G401.6 (cell line): ENCODE data around the gene GRIN3A.

ENCODE experiments used
- FAIRE-seq: peaks from 2 replicates; lab custom pipeline; 2012; peaks lifted over from hg19 to GRCh38; lab: Jason Lieb, UNC

The GRIN3A gene

DNA sequence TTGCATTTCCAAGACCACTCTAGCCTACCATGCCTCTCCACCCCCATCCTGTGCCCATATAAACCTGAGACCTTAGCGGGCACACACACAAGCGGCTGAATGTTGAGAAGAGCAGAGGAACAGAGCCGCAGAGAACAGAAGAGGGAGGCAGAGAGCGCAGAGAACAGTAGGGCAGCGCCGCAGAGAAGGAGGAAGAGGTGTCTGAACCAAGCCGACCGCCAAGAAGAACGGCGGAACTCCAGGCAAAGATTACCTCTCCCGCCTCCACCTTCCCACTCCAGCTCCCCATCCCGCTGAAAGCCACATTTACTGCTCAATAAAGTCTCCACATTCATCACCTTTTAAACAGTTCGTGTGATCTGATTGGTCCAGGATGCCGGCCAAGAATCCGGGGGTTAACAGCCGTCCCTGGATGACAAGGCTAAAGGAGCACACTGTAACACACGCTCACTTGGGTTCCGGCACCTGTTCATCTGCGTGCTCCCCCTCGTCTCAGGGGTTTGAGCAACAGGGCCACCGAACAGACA lies 33.2 kb downstream of the GRIN3A start:
- FAIRE-seq = no peak

DNA sequence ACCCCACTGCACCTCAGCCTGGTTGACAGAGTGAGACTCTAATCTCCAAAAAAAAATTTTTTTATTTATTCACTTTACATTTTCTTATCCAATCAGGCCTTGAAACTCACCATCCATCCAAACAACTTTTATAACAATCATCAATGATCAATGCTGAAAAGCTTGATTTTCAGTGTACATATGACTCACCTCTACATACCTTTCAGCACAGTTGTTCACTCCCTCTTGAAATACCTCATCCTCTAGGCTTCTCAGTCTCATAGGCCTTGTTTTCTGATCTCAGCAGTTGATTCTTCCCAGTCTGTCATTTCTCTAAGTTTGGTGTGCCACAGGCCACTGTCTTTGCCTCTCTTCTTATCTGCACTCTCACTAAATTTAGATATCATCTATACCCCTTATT lies 36.2 kb downstream of the GRIN3A start:
- FAIRE-seq = no peak

DNA sequence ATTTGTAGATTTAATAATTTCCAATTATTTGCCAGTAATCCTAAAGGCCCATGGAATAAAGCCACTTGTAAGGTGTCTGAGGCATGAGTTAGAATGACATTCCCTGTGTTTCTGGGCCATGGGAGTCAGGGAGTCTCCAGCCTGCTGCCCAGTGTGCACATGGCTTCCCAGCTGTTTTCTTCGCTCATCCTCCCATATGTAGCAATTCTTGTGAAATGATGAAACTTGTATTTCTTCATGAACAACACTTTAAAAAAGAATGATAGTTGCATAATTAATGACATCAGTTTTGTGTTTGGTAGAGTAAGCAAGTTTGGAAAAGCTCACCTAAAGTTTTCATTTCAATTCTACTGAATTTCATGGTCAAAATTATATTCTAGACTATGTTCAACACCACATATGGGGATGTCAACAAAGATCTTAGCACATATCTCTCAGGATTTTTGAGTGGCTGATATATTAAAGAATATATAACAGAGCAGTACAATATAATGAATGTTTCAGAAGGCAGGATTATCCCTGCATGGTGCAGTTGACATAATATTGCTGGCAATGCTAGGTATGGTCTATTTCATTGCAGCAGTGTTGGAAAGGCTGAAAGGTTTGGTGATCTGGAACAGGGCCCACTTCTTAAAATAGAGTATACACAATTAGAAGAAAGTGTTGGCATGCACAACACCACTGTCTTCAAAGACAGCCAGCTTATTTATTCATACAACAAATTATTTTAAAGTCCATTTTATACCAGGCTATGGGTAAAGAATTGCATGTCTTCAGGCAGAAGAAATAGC lies 44.7 kb downstream of the GRIN3A start:
- FAIRE-seq = no peak

DNA sequence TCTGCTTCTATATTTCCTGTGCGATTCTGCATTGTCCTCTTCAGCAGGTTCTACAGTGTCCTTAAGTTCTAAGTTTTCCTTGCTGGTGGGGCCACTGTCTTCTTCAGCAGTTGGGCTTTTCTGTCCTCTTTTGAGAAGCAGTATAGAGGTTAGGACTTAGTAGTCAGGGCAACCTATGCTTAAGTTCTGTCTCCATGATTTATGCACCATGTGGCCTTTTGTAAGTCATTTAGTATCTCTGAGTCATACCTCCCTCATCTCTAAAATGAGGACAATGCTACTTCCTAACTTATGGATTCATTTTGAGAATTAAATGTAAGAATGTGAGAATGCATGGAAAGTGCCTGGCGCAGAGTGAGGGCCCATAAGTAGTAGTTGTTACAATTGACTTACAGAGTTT lies 46.8 kb downstream of the GRIN3A start:
- FAIRE-seq = no peak

DNA sequence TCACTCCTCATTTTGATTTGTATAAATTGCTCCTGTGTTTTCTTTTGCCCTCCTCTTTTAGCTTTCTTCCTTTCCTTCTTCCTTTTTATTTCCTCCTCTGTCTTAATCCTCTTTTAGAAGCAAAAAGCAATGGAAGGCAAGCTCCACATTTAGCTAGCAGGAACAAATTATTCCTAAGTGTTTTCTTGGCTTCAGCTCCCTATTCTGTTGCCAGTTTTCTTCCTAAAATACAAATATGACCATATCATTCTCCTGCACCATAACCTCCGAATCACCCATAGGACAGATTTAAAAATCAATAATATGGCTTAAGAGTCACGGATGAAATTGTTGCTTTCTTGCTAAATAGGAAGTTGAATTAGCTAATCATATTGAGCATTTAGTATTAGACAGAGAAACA lies 49.4 kb downstream of the GRIN3A start:
- no peak for FAIRE-seq

DNA sequence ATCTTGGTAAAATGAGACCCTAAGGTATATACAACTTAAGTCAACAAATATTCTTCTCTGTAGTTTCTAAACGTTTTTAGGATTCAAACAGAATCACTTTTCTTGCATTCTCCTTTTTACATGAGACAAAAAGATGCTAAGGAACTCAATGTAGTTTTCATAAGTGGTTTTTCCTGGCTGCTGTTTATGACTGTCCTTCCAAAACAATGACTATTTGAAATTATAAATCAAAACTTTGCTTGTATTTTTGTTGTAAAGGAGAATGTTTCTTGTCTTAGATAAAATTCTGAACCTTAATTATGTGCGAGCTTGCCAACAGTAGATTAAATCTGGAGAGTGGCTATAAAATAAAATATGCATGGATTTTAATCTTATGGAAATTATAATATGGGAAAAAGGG lies 53.8 kb downstream of the GRIN3A start:
- FAIRE-seq = no peak

DNA sequence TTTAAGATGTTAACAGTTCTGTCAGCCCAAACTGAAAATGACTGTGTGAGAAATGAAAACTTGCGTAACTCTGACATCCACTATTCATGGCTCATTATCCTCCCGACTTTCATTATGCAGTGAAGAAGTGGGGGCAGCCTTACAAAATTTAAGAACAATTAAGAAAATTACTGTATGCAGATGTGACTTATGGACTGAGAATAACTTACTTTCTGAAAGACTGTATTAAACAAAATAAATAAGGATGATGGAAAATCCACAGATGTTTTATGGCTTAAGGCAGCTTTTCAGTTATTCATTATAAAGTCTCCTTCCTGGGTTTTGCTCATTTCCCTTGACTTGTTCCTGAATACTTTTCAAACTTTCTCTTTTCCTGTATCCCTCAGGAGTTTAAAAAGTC lies 55.2 kb downstream of the GRIN3A start:
- FAIRE-seq = no peak

DNA sequence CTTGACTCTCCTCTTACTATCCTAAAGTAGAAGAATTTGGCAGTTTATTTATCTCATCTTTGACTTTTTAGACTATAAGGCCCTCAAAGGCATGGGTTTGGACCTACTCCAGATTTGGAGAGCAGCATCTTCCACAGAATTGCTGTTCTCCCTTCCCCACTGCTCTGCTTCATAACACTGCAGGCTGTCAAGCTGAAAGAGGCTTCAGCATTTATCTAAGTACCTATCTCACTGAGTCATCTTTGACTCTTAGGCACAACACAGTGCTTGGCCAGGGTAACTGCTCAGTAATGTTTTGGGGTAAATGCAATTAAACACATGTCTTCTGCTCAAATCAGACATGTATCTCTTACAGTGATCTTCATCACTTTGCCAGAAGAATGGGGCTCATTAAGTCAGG lies 60.6 kb downstream of the GRIN3A start:
- no peak for FAIRE-seq

DNA sequence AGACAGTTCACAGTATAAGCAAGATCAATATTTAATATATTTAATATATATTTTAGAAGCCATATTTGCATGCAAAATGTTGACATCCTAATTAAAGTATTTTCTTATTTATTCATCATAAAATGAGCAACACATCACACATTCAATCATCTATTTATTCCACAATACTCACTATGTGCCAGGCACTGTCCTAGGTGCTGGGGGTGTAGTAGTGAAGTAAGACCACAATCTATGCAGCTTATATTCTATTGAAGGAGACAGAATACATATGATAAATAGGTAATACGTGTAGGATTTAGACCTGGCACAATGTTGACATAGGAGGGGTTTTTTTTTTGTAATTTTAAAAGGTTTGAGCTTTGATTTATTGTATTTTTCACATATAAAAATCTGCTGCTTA lies 63.1 kb downstream of the GRIN3A start:
- no peak for FAIRE-seq

DNA sequence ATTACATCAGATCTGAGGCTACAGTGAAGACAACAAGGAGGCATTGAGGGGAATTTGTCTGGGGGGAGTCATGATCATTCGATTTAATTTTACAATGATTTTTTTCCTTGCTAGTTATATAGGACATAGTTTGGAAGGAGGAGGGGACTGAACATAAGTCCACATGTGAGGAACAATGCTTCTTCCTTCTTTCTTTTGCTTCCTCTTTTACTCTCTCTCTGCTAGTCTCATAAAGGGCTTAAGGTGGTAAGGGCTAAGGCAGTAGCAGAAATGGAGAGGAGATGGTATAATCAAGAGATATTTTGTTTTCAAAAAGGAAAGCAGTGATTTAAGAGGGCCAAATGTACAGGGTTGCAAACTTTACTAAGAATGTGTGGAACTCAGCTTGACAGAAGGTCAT lies 64.3 kb downstream of the GRIN3A start:
- FAIRE-seq = no peak

DNA sequence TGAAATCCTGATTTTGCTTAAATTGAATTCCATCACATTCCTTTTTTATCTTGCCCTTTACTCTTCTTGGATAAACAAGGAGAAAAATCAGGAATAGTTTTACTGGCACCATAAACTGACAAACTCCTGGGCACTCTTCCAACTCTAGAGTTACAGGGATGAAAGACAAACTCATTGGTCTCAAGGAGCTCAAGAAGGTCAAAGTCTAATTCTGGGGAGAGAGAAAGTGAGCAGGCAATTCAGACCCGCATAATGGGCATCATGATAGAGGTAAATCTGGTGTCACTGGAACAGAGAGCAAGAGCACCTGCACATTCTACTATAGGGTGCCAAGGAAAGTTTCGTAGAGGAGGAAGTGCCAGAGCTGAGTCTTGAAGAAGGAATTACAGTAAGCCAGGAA lies 64.8 kb downstream of the GRIN3A start:
- FAIRE-seq = no peak

DNA sequence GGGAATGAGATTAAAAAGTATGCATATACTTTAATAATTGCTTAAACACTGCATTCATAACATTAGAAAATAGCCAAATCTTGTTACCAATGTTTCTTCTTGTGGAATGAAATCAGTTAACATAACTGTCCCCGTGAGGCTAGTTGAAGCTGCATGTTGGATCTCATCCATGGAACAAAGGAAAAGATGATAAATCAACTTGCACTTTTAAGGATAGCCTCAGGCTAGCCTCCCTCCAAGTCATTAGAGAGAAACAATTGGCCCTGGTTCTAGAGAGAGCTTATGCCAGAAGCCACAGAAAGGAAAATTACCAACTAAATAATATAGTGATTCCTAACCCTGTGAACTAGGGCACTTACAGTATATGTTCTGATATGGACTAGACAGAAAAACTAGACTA lies 66.9 kb downstream of the GRIN3A start:
- no peak for FAIRE-seq

DNA sequence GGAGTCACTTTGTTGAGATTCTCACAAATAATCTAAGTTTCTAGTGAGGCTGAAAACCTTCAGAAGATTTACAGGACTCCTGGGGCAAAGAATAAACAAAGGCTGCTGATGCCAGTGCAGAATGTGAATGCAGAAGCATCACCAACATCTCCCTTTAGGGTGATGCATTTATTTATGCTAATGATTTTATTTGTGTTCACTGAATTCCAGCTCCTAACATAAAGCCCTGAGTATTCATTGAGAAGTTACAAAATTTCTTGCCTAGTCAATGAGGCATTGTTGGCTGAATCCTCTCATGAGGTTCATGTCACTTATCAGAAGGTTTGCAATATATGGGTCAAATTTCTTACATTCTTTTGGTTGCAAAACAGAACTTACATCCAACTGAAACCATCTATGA lies 70.0 kb downstream of the GRIN3A start:
- FAIRE-seq = no peak

DNA sequence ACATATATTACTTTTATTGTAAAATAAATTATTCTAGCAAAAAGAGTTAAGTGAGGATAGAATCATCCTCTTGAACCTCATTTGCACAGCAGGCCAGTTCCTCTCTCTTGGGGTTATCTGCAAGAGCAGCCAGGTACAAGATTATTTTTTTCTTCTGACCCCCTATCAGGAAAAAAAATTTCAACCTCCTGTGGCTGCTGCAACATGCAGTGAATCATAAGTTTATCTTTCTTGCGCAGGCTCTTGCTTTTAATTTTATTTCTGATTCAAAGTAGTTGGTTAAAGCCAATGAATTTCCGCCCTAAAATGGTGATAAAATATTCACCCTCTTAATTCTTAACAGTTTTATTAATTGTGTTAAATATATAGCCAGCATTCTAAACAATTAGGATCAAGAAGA lies 74.0 kb downstream of the GRIN3A start:
- FAIRE-seq = no peak

DNA sequence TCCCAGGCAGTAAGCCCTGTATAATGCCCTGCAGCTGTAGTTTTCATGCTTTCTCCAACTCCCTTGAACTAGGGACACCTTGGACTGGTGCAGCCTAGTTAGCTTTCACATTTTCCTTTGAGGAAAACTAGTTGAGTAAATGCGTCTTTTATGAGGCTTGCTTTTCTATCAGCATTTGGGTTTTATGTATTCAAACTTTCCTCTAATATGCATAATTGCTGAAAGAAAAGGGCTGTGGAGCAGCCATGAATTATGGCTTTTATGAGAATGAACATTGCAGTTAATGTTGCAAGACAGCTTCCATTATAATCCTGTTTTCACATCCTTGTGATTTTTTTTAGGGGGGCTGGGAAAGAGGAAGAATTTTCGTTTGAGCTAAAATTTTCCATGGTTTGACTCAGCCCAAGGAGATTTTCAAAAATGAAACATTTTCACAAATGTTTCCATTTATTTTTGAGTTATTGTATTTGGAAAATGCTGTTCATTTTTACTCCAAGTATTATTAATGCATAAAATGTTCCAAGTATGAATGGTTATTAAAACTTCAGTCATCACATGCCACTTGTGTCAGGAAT lies 85.8 kb downstream of the GRIN3A start:
- no peak for FAIRE-seq

DNA sequence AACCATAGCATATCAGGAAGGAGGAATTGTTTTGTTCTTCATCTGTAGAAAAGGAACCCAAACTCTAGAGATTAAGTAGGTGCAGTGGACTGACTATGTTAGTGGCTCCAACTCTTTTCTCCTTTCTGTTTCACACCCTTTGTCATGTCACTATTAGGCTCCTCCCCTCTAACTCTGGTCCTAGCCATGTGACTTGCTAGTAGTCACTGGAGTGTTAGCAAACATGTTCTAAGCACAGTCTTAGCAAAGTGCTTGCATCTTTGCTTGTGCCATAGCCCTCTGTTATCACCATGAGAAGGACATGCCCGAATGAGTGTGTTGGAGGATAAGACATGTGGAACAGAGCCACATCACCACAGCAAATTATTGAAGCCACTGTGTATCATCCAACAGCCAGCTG lies 88.3 kb downstream of the GRIN3A start:
- no peak for FAIRE-seq

DNA sequence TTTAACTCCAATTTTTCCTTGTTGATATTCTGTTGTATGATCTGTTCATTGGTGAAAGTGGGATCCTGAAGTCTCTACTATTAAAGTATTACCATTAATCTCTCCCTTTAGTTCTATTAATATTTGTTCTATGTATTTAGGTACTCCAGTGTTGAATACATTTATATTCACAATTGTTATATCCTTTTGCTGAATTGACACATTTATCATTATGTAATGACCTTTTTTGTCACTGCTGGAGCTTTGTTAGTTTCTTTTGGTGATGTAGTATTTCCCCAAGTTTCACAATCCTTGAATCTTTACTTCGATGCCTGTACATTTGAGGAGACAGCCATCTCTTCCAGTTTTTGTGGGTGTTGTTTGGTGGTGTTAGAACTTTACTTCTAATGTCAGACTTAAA lies 90.0 kb downstream of the GRIN3A start:
- no peak for FAIRE-seq

DNA sequence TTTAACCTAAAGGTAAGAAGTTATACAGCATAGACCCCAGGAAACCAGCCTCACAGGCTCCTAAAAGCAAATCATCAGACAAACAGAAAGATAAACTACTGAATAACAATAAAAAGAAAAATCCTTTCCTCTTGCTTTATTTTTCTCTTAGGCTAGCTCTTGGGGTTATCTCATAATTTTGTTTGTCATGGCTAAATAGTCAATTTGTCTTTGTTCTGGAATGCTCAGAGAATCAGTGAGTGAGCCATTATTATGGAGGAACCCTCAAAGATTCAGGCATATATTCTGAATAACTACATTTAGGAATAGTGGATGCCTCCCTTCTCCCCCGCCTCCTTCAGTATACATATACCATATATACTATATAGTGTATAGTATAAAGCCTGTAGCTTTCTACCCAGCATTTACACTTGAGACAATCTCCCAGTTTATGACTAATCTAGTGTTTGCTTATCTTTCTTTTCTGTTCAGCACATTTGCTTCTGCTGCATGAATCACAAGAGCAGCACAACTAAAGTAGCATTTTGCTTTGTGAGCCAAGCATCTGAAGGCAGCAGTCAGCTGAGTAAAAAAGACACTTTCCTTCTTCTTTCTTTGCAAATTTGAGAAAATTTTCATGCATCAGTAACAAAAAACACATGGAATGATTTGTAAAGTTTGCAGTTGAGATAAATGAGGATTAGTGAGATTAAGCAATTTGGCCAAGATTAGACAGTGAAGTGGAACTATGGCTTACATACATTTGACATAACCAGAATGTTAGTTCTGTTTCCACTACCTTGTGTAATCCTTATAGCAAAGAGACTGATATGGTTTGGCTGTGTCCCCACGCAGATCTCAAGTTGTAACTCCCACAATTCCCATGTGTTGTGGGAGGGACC lies 98.4 kb downstream of the GRIN3A start:
- no peak for FAIRE-seq

DNA sequence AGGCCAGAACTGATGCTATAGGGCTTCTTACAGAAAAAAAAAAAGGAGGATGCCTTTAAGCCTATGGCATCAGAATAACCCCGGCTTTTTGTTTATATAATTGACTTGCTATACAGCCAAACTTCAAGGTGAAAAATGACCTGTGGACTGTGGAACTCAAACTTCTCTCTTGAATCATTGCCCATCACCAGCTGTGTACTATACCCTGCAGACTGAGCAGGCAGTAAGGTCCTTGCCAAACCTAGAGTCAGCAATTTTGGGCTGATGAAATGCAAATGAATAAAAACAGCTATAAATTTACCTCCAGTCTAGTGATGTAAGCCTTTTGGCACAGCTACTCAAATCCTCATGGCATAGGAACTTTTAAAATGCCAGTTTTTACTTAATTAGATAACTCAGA lies 99.1 kb downstream of the GRIN3A start:
- no peak for FAIRE-seq

DNA sequence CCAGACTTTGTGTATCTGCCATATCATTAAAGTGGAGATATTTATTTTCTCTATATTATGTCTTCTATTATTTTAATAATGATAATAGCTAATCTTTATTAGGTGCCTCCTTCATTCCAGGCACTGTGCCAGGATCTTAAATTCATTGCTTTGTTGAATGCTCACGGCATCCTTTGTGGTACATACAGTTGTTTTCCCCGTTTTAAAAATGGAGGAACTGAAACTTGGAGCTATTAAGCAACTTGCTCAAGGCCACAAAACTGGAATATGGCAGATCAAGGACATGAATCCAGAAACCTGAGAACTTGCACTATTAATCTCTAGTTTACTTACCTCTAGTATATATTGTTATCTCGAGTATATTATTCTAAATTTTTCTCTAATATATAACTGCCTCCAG lies 102.2 kb downstream of the GRIN3A start:
- no peak for FAIRE-seq

DNA sequence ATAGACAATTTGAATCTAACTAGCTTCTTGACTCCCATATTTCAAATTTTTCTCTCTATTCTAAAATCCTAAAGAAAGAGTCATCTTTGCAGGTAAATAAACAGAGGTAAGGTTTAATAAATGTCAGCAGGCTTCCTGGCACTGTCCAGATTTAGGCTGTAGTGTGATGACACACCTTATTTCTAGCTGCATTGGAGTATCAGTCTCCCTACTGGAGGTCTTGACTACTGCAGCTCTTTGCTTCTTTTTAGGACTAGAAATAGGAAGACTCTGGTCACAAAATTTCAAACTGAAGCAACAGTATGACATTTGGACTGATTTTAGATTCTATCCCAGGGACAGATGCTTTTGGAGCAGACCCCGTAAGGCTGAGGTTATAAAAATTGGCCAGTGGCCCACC lies 103.0 kb downstream of the GRIN3A start:
- no peak for FAIRE-seq

DNA sequence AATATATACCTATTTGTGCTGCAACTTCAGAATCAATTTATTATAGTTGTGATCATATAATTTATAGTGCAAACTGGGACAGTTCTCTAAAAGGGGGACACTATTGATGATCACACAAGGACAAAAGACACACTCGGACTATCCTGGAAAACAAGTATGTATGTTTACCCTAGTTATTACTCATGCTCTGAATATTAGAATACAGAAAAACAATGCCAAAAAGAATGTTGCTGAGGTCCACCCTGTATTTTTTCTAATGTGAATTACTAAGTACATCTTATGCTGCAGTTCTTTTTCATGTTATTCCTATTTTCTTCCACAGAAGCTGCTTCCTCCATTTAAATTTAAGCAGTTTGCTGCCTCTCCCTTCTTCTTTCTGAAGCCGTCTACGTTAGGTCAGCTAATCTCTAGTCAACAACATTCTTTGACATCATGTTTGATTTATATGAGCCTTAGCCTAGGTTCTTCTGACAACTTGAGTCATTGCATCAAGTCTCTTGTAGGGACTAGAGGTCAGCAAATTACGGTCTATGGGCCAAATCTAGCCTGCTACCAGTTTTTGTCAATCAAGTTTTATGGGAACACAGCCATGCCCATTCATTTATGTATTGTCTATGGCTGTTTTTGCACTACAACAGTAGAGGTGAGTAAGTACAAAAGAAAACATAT lies 103.6 kb downstream of the GRIN3A start:
- FAIRE-seq = no peak

DNA sequence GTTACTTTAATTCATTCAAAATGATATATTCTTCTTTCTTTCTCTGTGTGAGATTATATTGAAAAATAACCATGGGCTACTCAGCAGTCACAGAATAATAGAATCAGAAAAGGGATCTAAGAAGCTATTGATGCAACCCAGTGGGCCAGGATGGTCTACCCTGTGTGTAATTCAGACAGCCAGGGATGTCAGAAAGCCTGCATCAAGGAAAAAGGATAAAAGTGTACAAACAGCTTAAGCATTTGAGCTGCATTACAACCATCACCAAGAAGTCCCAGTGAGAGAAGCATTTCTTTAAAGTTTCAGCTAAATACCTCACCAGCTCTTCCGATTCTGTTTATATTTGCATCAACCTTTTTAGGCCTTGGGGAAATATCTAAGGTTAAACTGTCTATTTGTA lies 105.8 kb downstream of the GRIN3A start:
- FAIRE-seq = no peak
